ENCODE results near the gene GLP2R. TPM values are rescaled to one million over a fixed set of nuclear protein-coding genes. Genes with fewer than 3 reads are reported as not detected.

Gene GLP2R
- total RNA-seq, 1 experiment from 2014 or later = not detected

DNA sequence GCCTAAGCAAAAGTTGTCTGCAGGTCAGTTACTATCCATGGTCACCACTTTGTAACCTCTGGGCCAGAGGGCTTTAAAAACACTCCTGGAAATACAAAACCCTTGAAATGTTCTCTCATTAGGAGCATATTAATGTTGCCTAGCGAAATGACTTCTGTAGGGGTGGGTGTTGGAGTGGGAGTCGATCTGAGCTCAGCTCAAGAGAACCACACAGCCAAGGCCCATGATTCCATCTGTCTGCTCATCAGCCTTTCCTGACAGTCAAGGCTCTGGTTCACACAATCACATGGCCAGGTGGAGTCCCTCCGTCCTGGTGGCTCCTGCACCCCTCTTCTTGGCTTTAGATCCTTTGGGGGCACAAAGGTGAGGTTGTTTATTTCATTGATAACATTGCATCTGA, 52.6 kb downstream of the GLP2R start:
- H3K4me1 Mint-ChIP-seq = peaks cover 6% of the 10 kb centered on the region
- TF ChIP-seq ATF2 (CRISPR knock-in tag; IDR thresholded peaks at IDR 0.05; ENCODE audit: borderline replicate concordance, low read depth) (no peak), ZBTB21 (CRISPR knock-in tag; IDR thresholded peaks at IDR 0.05; ENCODE audit: borderline replicate concordance) (no peak), ZNF281 (CRISPR knock-in tag; IDR thresholded peaks at IDR 0.05) (no peak), CDX4 (CRISPR knock-in tag; IDR thresholded peaks at IDR 0.05; ENCODE audit: borderline replicate concordance) (no peak), NFE2L1 (CRISPR knock-in tag; IDR thresholded peaks at IDR 0.05) (no peak), FOXJ3 (CRISPR knock-in tag; IDR thresholded peaks at IDR 0.05; ENCODE audit: borderline replicate concordance) (no peak), MAX (CRISPR knock-in tag; IDR thresholded peaks at IDR 0.05) (no peak), RELA (CRISPR knock-in tag; IDR thresholded peaks at IDR 0.05; ENCODE audit: borderline replicate concordance) (no peak), MXD4 (CRISPR knock-in tag; IDR thresholded peaks at IDR 0.05; ENCODE audit: borderline replicate concordance) (no peak)
- TF ChIP-seq, protein P1, sequence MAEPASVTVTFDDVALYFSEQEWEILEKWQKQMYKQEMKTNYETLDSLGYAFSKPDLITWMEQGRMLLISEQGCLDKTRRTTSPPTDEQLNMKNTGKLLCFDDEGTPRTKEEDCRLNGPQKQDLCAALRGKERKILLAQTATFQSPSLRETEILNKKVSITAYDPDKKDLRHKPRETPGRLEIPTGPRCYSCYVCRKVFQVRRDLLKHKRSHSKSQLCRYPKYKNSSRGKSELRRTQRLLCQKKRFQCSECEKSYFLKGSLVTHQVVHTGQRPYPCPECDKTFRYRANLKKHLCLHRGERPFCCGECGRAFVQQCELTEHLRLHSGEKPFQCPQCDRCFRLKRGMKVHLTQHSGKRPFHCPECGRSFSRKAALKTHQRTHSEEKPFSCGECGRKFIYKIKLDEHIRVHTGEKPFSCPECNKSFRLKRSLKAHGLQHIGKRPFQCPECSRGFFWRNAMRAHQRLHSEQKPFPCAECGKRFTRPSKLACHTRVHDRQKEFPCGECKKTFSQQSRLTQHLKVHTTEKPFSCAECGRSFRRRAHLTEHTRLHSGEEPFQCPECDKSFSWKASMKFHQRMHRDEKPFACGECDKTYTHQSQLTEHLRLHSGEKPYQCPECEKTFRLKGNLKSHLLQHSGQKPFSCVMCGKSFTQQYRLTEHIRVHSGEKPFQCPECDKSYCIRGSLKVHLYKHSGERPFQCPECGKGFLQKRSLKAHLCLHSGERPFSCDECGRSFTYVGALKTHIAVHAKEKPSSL (CRISPR knock-in tag; conservative IDR thresholded peaks at IDR 0.05) = no peak
- CTCF ChIA-PET = interaction anchor here (0.6 to 4.0 kb wide), 4 partner anchors 11 to 301 kb away, joined by 3 to 23 read pairs (median 4); no protein-coding TSS in a partner anchor
- ATAC-seq = no peak
- H3K36me3 Mint-ChIP-seq = peaks cover 13% of the 10 kb centered on the region
- H3K27me3 Mint-ChIP-seq (ENCODE audit: low read depth) = peaks cover under 1% of the 10 kb centered on the region; the same call in 1 of the 2 replicates
- no peak overlapping the region for H3K4me3 Mint-ChIP-seq
- no peak overlapping the region for H3K27ac Mint-ChIP-seq
- DNase-seq (ENCODE audit: low spot score) = no peak
- POLR2A ChIA-PET = no interaction called here
- peaks cover 22% of the 10 kb centered on the region for H3K9me3 Mint-ChIP-seq

DNA sequence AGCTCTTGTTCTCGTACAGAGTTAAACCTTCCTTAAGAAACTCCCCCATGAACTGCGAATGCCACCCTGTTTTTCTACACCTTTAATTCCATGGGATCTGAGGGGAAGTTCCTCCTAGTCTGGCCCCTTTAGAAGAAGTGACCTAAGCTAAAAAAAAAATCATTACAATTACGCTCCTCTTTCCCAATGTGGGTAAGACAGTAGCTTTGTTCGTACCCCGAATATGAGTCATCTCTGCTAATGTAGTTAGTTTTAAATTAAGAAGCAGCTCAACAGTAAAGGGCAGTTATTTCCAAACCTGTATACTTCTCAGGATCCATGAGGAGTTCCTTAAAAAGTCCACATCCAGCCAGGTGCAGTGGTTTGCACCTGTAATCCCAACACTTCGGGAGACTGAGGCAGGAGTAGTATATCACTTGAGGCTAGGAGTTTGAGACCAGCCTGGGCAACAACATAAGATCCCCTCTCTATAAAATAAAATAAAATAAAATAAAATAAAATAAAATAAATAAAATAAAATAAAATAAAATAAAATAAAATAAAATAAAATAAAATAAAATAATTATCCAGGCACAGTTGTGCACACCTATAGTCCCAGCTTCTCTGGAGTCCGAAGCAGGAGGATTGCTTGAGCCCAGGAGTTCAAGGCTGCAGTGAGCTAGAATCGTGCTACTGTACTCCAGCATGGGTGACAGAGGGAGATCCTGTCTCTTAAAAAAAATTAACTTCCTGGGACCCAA, 53.2 kb downstream of the GLP2R start:
- Mint-ChIP-seq H3K4me1 (peaks cover 6% of the 10 kb centered on the region), H3K27ac (no peak overlapping the region), H3K9me3 (peaks cover 28% of the 10 kb centered on the region), H3K36me3 (peaks cover 17% of the 10 kb centered on the region), H3K4me3 (no peak overlapping the region), H3K27me3 (ENCODE audit: low read depth) (peaks cover 4% of the 10 kb centered on the region; the same call in 1 of the 2 replicates)
- no peak for ATAC-seq
- no peak for DNase-seq (ENCODE audit: low spot score)
- TF ChIP-seq HMGA2 (CRISPR knock-in tag; IDR thresholded peaks at IDR 0.05) = peak; percentile 98
- no peak for TF ChIP-seq TP53 (CRISPR knock-in tag; IDR thresholded peaks at IDR 0.05)
- ChIA-PET POLR2A (no interaction called here), CTCF (interaction anchor here (0.6 to 4.0 kb wide), 4 partner anchors 11 to 302 kb away, joined by 3 to 23 read pairs (median 4); no protein-coding TSS in a partner anchor)

- ATAC-seq (no peak), DNase-seq (ENCODE audit: low spot score) (no peak)
- Mint-ChIP-seq H3K4me1 (no peaks in the 10 kb centered on the region), H3K4me3 (no peak overlapping the region), H3K36me3 (peaks cover 17% of the 10 kb centered on the region), H3K9me3 (peaks cover 40% of the 10 kb centered on the region), H3K27ac (no peak overlapping the region), H3K27me3 (ENCODE audit: low read depth) (peaks cover 4% of the 10 kb centered on the region; the same call in 1 of the 2 replicates)
- POLR2A ChIA-PET = no interaction called here
- CTCF ChIA-PET = interaction anchor here (4.0 kb wide), 1 partner anchor 9 kb away, joined by 23 read pairs; no protein-coding TSS in a partner anchor
- TF ChIP-seq CREM (CRISPR knock-in tag; IDR thresholded peaks at IDR 0.05) (no peak), MAX (CRISPR knock-in tag; IDR thresholded peaks at IDR 0.05) (no peak), RORB (CRISPR knock-in tag; IDR thresholded peaks at IDR 0.05) (no peak), ZSCAN18 (CRISPR knock-in tag; IDR thresholded peaks at IDR 0.05) (no peak), ZNF121 (CRISPR knock-in tag; IDR thresholded peaks at IDR 0.05) (no peak), RELA (CRISPR knock-in tag; IDR thresholded peaks at IDR 0.05; ENCODE audit: borderline replicate concordance) (no peak), SMAD3 (CRISPR knock-in tag; IDR thresholded peaks at IDR 0.05; ENCODE audit: borderline replicate concordance) (no peak)
These were observed 54.9 kb downstream of the GLP2R start for GRCh38 chr17:9880582-9880999.
